Measurements from ENCODE around the gene RTTN.

DNA sequence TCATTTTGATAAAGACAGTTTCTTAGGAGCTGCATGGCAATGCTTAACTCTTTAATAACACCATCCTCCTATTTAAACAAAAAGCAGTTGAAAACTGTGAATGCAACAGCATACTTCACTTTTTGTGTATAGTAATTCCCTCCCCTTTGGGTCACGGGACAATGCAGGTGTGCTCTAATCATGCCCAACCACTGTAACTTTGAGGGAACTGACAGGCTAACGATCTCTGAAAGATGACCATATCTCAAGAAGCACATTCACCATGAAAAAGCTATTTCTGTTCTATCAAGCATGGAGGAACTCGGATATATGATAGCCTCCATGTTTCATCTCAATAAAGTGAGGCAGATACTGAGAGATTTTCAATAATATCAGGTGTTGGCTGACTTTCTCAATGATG lies 176.8 kb downstream of the RTTN start:
- TF ChIP-seq, protein P1, sequence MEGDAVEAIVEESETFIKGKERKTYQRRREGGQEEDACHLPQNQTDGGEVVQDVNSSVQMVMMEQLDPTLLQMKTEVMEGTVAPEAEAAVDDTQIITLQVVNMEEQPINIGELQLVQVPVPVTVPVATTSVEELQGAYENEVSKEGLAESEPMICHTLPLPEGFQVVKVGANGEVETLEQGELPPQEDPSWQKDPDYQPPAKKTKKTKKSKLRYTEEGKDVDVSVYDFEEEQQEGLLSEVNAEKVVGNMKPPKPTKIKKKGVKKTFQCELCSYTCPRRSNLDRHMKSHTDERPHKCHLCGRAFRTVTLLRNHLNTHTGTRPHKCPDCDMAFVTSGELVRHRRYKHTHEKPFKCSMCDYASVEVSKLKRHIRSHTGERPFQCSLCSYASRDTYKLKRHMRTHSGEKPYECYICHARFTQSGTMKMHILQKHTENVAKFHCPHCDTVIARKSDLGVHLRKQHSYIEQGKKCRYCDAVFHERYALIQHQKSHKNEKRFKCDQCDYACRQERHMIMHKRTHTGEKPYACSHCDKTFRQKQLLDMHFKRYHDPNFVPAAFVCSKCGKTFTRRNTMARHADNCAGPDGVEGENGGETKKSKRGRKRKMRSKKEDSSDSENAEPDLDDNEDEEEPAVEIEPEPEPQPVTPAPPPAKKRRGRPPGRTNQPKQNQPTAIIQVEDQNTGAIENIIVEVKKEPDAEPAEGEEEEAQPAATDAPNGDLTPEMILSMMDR (IDR thresholded peaks at IDR 0.05; ENCODE audit: low read depth, low read length) = no peak
- no peak for TF ChIP-seq POLR2A (IDR thresholded peaks at IDR 0.05; ENCODE audit: extremely low read depth, insufficient read length)
